Activated T-cell treated with anti-CD3 and anti-CD28 coated beads for 48 hours (primary cell): ENCODE measurements around the gene HPS6.

Source experiments
- DNase-seq: peaks from one replicate; pipeline ENCODE4 v3.0.0-alpha.2; 2020; ENCODE audit warnings: low read depth

HPS6 gene

DNA sequence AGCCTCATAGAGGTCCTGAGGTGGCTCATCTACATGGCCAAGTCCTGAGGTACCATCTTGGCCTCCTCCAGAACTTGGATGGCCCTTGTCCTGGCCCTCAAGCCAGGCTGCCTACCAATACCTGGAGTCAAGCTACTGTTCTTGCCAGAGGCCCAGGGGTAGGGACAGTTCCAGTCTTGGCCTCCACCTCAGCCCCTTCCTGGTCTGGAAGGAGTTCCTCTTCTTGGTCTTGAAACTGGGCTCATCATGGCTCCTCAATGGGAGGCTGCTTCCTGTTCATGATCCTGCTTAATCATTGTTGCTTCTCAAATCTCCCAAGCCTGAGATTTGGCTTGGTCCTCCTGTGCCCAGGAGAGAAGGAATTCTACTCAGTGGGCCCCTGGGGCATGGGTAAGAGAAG is 3.9 kb downstream of the HPS6 start:
- no peak for DNase-seq

DNA sequence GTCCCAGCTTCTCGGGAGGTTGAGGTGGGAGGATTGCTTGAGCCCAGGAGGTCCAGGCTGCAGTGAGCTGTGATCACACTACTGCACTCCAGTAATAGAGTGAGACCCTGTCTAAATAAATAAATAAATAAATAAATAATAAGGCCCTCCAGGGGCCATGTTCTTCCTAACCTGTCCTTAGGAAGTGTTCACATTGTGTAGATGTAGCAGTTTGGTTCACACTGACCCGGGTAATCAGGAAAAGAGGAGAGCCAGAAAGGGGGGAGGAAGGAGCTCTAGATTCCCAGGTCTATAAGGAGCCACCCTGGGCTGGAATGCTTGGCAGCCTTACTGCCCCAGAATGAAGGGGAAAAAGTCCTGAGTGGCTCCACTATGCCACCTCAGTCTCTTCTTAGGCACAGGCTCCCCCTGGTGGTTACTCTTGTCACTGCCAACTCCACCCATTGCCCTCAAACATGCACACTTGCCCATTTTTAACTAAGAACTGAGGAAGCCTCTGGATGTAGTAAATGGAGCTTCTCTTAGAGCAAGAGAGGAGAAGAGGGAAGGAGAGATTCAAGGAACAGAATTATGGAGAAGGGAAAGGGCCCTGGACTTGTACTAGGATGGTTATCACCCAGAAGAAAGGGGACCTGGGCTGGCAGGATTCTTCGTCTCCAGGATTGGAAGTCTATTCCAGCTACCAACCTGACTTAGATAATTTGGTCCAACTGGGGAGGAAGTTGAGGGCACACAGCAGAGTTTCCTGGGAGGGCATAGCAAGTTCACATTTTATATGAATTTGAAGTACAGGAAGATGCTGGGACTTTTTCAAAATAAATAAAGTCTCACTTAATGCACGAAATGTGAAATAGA is 7.8 kb downstream of the HPS6 start:
- DNase-seq = peak; percentile 65

DNA sequence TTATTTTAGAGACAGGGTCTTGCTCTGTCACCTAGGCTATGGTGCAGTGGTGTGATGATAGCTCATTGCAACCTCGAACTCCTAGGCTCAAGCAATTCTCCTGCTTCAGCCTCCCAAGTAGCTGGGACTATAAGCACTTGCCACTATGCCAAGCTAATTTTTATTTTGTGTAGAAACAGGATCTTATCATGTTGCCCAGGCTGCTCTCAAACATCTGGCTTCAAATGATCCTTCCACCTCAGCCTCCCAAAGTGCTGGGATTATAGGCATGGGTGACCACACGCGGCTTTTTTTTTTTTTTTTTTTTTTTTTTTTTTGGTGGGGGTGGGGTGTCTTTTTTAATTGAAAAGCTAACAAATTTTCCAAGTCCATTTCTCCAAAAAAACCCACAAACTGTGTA is 18.4 kb downstream of the HPS6 start:
- no peak for DNase-seq

DNA sequence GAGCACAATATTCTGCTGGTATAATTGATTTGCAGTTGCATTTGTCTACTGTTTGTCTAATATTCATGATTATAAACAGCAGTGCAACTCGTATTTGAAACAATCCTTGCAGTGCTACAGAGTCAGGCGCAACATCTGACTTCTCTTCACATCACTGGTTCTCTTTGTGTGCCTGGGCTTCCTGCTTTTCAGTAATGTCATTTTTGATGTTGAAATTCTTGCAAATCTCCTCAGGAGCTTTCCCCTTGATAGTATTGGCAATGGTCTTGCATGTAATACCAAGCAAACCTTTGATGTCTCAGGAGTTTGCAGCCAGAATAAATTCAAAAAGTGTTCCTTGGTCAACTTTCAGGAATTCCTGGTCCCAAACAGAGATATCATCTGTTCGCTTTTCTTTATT is 20.2 kb downstream of the HPS6 start:
- no peak for DNase-seq

DNA sequence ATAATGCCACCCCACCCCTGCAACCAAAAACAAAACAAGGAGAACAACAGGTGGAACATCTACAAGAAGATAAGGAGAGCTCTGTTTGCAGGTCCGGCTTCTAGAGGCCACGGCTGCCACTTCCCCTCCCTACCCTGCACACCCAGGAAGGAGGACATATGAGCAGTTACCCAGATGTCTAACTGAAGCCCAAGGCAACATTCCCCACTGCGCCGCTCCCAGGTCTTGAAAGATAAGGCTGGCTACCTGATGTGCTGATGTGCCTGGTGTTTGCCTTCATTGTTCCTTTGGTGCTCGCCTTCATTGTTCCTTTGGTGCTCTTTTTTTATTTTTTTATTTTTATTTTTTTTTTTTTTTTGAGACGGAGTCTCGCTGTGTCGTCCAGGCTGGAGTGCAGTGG is 21.0 kb downstream of the HPS6 start:
- no peak for DNase-seq

DNA sequence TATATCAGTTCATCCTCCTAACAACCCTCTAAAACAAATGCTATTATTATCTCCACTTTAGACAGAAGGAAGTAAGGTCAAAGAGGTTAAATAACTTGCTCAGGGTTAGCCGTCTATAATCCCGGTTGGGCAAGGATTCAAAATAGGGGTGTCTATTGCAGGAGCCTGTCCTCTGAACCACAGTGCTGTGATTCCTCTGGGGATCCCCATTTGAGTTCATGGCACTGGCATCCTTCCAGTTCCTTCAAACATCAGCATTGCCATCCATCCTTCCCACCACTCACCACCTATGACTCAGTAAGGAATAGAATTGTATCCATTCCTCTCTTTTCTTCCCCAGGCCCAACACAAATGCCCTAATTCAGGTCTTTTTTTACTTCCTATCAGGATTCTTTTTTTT is 25.6 kb downstream of the HPS6 start:
- no peak for DNase-seq

DNA sequence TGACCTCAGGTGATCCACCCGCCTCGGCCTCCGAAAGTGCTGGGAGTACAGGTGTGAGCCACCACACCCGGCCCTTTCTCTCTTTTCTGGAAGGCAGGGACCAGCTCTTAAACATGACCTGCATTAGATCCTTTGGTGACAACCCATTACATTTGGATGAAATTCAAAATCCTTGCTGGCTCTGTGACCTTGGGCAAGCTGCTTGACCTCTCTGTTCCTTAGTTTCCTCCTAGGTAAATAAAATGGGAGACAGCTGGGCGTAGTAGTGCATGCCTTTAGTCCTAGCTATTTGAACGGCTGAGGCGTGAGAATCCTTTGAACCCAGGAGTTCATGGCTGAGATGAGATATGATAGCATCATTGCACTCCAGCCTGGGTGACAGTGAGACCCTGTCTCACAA is 31.3 kb downstream of the HPS6 start:
- DNase-seq = no peak

DNA sequence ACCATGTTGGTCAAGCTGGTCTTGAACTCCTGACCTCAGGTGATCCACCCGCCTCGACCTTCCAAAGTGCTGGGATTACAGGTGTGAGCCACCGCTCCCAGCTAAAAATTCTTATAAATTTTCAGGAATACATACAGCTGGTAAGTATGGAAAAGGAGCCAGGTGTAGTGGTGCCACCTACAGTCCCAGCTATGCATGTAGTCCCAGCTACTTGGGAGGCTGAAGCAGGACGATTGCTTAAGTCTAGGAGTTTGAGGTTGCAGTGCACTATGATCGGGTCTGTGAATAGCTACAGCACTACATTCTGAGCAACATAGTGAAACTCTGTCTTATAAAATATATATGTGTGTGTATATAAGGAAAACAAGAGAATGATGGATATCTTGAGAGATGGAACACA is 36.0 kb downstream of the HPS6 start:
- no peak for DNase-seq

DNA sequence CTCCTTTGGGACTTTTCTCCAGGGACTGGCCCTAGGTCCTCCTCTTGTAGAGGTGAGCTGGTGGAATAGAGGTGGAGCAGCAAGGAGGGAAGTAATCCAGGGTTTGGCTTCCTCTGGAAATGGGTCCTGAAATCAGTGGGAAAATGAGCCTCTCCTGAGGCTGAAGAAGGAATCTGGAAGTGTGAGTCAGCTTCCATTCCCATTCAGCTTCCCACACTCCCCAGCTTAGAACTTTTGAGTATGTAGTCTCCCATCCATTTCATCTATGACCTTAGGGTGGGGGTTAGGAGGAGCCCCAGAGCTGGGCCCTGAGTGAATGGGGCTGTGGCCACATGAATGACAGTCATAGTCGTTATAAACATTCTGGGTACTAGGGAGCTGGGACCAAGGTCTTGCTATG is 37.3 kb downstream of the HPS6 start:
- no peak for DNase-seq

DNA sequence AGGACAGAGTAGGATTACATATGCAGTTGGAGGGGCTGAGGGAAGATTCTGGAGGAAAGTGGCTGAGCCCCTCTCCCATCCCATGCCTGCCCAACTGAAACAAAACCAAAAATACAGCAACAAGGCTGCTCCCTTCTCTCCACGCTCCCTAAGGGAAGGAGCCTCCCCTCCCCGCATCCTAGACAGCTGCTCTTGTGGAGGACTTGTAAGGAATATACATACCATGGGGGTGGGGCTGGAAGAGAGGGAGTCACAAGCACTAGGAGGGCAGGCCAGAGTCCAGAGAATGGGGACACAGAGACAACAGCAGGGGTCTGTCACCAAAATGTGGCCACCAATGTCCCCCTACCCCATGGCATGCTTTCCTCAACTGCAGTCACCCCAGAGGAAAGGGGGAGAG is 41.8 kb downstream of the HPS6 start:
- DNase-seq = no peak

DNA sequence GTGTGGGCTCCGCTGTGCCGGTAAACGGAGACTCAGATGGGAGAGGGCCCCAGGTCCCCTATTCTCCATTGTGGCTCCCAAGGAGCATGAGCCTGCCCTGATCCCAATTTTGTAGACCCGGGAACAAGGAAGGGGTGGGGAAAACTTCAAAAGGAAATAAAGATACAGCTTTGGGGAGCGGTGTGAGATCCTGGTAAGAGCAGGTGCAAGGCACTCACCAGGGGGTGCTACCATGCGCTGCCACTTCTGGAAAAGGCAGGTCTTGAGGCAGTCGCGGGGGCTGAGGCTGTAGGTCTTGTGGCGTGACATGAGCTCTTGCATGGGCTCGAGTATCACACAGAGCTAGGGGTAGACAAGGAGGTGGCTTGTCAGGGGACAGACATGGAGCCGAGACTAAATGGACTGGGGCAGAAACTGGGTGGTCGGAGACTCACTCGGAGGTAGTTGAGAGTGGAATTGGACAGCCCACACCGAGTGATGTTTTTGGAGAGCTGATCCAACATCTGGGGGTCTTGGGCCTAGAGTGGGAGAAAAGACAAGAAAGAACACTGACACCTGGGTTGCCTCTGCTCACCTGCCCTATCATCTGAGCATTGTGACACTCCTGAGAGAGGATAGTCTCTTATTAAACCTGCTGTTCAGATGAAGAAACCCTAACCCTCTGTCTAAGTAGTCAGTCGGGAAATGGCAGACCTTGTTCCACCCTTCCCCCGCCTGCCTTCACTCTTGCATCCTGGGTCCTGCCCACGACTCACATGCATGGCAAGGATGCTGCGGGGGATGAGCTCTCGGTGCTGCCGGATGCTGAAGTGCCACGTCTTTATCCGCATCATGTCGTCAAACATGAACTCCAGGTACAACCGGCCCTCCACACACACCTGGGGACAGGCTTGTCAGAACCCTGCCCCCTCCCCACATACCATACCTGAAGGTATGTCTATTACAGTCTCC is 44.3 kb downstream of the HPS6 start:
- no peak for DNase-seq

DNA sequence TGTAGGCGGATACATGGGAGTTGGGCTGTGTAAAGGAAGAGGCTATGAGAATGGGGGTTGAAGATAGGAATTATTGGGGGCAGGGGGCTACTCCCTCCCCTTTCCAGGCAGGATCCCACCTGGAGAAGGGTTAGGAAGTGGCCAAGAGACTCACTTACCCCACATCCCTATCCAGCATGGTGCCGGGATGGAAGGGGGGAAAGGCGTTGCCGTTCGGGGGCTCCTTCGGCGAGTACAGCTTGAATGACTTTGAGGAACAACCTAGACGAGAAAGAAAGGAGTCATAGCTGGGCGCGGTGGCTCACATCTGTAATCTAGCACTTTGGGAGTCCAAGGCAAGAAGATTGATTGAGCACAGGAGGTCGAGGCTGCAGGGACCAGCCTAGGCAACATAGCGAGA is 46.1 kb downstream of the HPS6 start:
- no peak for DNase-seq

DNA sequence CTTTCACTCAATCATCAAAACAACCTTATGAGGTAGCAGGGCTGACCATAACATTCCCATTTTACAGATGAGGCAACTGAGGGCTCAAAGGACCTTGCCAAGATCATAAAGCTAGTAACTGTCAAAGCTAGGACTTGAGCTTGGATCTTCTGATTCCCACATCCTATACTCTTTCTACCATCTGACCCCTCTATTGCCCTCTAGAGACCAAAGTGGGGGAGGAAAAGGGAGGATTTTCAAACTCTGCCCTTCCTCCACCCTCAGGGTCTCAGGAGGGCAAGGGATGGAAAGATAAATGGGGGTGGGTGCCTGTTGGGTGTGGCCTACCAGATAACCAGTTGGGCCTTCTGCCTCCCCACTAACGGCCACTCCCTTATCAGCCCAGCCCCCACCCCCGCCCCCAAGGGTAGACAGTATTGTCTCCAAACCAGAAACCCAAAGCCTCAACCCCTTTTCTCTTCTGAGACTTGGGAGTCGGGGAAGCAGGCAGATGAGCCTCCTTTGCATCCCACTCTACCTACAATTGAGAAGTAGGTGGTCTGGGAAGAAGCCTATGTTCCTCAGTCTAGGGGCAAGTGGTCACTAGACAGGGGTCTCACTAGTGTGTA is 47.2 kb downstream of the HPS6 start:
- DNase-seq = no peak

DNA sequence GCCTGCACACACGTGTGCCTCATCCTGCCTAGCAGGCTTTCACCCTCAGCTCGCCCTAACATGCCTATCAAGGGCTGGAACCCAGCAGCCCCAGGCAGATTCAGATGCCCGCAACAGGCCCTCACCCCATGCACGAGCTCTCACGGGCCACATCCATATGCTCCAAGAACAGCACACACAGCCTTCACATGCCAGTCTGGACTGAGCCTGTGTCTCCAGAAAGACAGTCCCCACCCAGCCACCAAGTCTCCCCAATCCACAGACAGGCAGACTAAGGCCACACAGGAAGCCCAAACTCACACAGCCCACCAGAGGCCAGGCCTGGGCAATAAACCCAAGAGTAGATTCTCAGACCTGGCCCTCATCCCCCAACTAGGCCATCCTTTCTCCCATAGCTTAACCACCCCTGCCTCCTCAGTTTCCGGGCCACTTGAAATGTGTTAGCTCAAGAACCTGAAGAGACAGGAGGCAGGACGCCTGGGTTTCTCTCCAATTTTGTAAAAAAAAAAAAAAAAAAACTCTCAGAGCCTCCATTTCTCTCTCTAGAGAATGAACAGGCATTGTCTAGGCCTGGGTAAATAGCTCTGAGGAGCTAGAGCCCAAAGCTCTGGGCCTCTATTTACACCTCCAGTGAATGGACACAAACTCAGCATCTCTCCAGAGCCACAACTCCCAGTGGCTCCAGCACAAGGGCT is 48.3 kb downstream of the HPS6 start:
- no peak for DNase-seq

DNA sequence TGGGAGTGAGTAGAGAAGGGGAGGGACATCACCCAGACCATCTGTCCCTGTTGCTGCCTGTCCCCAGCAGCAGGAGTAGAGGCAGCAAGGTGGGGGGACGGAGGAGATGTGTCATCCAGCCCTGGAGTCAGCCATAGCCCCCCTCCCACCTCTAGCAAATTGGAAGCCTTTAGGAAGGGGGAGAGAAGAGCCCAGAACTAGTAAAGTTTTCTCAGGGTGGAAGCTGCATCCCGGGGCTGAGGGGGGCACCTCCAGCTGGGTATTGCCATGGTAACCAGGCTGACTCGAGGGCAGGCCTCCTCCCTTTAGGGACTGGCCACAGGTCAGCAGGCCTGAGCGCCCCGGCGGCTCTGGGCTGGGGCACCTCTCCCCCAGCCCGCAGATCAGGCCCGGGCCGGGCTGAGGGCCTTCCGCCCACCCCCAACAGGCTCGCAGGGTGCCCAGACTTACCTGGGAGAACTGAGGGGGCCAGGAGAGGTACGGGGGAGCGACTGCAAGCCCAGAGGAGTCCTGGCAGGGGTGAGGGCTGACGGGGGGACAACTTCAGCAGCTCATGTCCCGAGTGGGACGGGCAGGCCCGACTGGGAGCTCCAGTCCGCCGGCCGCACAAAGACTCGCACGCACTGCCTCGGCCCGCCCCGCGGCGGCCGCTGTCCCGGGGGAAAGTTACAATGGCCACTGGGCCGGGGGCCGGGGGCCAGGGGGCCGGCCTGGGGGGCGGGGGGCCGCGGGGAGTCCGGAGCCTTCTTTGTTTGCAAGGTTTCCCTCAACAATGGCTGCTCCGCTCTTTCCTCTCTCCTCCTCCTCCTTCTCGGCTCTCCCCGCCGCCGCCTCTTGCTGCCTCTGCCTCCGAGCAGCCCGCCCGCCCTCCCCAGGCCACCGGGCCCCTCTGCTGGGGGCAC is 49.1 kb downstream of the HPS6 start:
- DNase-seq = no peak

DNA sequence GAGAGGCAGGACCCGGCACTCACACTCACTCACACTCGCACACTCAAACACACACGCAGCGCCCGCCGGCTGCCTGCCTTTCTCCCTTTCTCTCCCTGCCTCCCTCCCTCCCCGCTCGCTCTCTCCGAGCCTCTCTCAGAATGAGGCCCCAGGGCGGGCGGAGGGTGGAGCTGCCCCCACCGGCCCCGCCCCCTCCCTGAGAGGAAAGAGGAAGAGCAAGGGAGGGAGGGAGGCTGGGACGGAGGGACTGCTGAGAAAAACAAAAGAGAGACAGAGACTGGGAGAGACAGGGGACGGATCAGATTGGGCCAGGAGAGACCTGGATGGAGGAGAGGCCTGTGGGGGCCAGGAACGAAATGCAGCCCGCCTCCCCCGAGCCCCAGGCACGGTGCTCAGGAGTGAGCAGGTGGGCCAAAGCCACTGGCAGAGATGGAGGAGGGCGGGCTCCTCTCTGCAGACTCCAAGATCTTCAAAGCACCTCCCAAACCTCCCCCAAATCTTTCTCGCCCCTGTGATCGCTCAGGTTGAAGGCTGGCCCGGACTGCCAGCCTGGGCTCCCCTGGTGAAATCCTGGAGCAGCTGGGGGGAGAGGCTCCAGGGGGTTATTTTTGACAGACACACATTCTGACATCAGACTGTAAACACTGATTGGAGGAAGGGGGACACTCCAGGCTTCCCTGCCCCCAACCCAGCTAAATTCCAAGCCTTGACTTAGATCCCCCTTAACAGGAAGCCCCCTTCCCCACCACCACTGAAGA is 49.9 kb downstream of the HPS6 start:
- peak; percentile 87 for DNase-seq

DNA sequence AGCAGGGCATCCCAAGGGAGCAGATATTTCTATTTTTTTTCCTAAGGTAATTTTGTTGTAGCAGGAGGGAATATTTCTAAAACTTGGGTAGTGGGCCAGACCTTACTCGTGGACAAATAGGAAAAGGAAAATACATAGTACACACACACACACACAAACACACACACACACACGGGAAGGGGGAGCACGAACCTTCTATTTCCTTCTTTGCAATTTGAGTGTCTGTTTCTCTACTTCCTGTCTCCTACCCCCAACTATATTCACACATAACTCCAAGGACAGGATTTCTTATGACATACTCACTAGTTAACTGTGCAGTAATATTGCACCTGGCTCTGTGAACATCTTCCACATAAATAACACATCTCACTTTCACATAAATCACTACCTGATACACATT is 50.6 kb downstream of the HPS6 start:
- DNase-seq = no peak

DNA sequence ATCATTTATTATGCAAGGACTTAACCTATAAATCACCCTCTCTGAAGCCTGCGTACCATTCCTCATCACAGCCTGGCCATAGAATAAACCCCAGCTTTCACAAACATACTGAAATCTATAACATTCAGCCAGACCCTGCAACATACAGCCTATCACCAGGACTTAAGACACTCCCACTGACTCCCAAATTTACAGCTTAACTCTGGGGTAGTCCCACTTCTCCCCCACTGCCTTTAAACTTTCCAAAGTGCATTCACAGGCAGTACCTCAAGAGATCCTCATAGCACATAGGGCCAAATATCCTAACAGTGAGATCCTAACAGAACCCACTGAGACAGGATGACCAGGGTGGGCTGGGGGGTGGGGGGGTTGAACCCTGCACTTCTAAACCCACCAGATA is 51.5 kb downstream of the HPS6 start:
- no peak for DNase-seq
